Activated CD8-positive, alpha-beta T cell treated with anti-CD3 and anti-CD28 coated beads, Interleukin-2, amount 10 ng/mL, durations not matched to agents 7 days and 5 days (primary cell): Measurements from ENCODE around the gene USP17L27. TPM values are rescaled to one million over a fixed set of nuclear protein-coding genes. Genes with fewer than 3 reads are reported as not detected.
"Not testable (repeated sequence)": the region's sequence is repeated elsewhere in the genome, so short reads cannot be mapped to it uniquely, and the experiment has no call there.

ENCODE experiments used
- ATAC-seq: fragments of 150-1000 bp; cut with Tn5 transposase; one replicate; pipeline ENCODE4 v1.10.0; 2021; ENCODE audit warnings: moderate library complexity
- CTCF ChIA-PET: fragments of 350-600 bp; sonication (Branson Sonifier 250); formaldehyde crosslinking; loops from one replicate; lab custom pipeline; 2021; ENCODE audit warnings: antibody characterized with exemption; lab: Charles Lee
- POLR2A ChIA-PET: fragments of 350-600 bp; sonication (Branson Sonifier 250); formaldehyde crosslinking; loops from one replicate; lab custom pipeline; 2021; ENCODE audit warnings: antibody characterized with exemption; lab: Charles Lee
- DNase-seq: peaks from one replicate; pipeline ENCODE4 v3.0.0-alpha.2; 2020
- H3K27ac Mint-ChIP-seq: one replicate; pipeline ENCODE4 v1.8.0; 2021; ENCODE audit warnings: mild to moderate bottlenecking, mixed read lengths
- H3K27me3 Mint-ChIP-seq: one replicate; pipeline ENCODE4 v1.8.0; 2021; ENCODE audit warnings: low read depth, mixed read lengths
- H3K36me3 Mint-ChIP-seq: one replicate; pipeline ENCODE4 v1.8.0; 2021; ENCODE audit warnings: low read depth, mixed read lengths
- H3K4me1 Mint-ChIP-seq: one replicate; pipeline ENCODE4 v1.8.0; 2021; ENCODE audit warnings: low read depth, mixed read lengths
- H3K4me3 Mint-ChIP-seq: one replicate; pipeline ENCODE4 v1.8.0; 2021; ENCODE audit warnings: mild to moderate bottlenecking, mixed read lengths
- H3K9me3 Mint-ChIP-seq: one replicate; pipeline ENCODE4 v1.8.0; 2022; ENCODE audit warnings: mixed read lengths; ENCODE audit not compliant: insufficient read depth
- total RNA-seq, 2 experiments: library from RNA; stranded (reverse); gene quantifications; one replicate each; pipeline ENCODE4 v1.2.3, GENCODE V29; 2021

USP17L27 gene, protein sequence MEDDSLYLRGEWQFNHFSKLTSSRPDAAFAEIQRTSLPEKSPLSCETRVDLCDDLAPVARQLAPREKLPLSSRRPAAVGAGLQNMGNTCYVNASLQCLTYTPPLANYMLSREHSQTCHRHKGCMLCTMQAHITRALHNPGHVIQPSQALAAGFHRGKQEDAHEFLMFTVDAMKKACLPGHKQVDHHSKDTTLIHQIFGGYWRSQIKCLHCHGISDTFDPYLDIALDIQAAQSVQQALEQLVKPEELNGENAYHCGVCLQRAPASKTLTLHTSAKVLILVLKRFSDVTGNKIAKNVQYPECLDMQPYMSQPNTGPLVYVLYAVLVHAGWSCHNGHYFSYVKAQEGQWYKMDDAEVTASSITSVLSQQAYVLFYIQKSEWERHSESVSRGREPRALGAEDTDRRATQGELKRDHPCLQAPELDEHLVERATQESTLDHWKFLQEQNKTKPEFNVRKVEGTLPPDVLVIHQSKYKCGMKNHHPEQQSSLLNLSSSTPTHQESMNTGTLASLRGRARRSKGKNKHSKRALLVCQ
- not detected for total RNA-seq

DNA sequence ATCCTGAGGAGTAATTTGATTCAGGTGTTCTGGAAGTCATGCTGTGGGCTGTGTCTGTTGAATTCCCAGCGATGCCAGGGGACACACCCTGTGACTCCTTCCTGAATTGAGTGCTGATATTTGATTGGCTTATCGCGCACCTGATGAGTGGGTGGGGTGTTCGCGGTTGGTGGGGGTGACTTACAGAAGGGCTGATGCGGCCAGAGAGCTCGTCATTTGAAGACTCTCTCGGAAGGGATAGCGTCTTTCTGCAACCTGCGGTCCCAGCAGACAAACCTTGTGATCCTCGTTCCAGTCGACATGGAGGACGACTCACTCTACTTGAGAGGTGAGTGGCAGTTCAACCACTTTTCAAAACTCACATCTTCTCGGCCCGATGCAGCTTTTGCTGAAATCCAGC, at the start of gene USP17L27:
Gene USP17L27 (plus strand): TSS at position 301 of the 400 bp plus-strand sequence. CDS start 0 bp downstream, at position 301.
- DNase-seq, H3K27me3 Mint-ChIP-seq, ATAC-seq, H3K4me3 Mint-ChIP-seq, H3K4me1 Mint-ChIP-seq, CTCF ChIA-PET, H3K9me3 Mint-ChIP-seq, H3K27ac Mint-ChIP-seq, POLR2A ChIA-PET, H3K36me3 Mint-ChIP-seq: not testable (repeated sequence)

DNA sequence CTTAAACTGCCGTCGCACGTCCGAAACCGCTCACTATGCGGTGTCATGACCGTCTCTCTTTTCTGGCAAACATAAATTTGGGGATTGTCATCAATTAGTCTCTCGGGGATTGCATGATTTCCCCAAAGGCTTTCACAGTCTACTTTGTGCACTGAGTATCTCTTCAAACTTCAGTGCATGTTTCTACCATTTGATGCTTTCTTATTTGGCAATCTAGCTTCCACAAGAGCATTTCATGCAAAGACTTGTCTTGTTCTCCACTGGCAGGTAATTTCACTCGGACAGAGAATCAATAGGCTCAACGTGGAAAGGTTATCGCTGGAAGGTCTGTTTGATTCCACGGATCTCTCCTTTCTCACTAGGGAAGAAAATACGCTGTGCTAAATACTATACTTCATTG, 19.8 kb upstream of the USP17L27 start:
- H3K27me3 Mint-ChIP-seq, H3K4me1 Mint-ChIP-seq, CTCF ChIA-PET, H3K27ac Mint-ChIP-seq, POLR2A ChIA-PET, H3K4me3 Mint-ChIP-seq, H3K9me3 Mint-ChIP-seq, H3K36me3 Mint-ChIP-seq, ATAC-seq, DNase-seq: not testable (repeated sequence)

DNA sequence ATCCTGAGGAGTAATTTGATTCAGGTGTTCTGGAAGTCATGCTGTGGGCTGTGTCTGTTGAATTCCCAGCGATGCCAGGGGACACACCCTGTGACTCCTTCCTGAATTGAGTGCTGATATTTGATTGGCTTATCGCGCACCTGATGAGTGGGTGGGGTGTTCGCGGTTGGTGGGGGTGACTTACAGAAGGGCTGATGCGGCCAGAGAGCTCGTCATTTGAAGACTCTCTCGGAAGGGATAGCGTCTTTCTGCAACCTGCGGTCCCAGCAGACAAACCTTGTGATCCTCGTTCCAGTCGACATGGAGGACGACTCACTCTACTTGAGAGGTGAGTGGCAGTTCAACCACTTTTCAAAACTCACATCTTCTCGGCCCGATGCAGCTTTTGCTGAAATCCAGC, 19.1 kb upstream of the USP17L27 start, which contains the start of gene USP17L24:
Gene USP17L24 (plus strand): TSS at position 301 of the 400 bp plus-strand sequence. CDS start 0 bp downstream, at position 301.
- H3K27ac Mint-ChIP-seq, ATAC-seq, CTCF ChIA-PET, H3K36me3 Mint-ChIP-seq, H3K4me1 Mint-ChIP-seq, H3K9me3 Mint-ChIP-seq, H3K27me3 Mint-ChIP-seq, DNase-seq, H3K4me3 Mint-ChIP-seq, POLR2A ChIA-PET: not testable (repeated sequence)

DNA sequence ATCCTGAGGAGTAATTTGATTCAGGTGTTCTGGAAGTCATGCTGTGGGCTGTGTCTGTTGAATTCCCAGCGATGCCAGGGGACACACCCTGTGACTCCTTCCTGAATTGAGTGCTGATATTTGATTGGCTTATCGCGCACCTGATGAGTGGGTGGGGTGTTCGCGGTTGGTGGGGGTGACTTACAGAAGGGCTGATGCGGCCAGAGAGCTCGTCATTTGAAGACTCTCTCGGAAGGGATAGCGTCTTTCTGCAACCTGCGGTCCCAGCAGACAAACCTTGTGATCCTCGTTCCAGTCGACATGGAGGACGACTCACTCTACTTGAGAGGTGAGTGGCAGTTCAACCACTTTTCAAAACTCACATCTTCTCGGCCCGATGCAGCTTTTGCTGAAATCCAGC, 14.3 kb upstream of the USP17L27 start, which contains the start of gene USP17L25:
Gene USP17L25 (plus strand): TSS at position 301 of the 400 bp plus-strand sequence. CDS start 0 bp downstream, at position 301.
- POLR2A ChIA-PET, H3K4me1 Mint-ChIP-seq, H3K27me3 Mint-ChIP-seq, H3K9me3 Mint-ChIP-seq, CTCF ChIA-PET, DNase-seq, ATAC-seq, H3K27ac Mint-ChIP-seq, H3K36me3 Mint-ChIP-seq, H3K4me3 Mint-ChIP-seq: not testable (repeated sequence)

DNA sequence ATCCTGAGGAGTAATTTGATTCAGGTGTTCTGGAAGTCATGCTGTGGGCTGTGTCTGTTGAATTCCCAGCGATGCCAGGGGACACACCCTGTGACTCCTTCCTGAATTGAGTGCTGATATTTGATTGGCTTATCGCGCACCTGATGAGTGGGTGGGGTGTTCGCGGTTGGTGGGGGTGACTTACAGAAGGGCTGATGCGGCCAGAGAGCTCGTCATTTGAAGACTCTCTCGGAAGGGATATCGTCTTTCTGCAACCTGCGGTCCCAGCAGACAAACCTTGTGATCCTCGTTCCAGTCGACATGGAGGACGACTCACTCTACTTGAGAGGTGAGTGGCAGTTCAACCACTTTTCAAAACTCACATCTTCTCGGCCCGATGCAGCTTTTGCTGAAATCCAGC, 9.6 kb upstream of the USP17L27 start, which contains the start of gene USP17L26:
Gene USP17L26 (plus strand): TSS at position 301 of the 400 bp plus-strand sequence. CDS start 0 bp downstream, at position 301.
- H3K4me3 Mint-ChIP-seq, ATAC-seq, H3K27me3 Mint-ChIP-seq, H3K4me1 Mint-ChIP-seq, H3K9me3 Mint-ChIP-seq, CTCF ChIA-PET, POLR2A ChIA-PET, DNase-seq, H3K36me3 Mint-ChIP-seq, H3K27ac Mint-ChIP-seq: not testable (repeated sequence)

DNA sequence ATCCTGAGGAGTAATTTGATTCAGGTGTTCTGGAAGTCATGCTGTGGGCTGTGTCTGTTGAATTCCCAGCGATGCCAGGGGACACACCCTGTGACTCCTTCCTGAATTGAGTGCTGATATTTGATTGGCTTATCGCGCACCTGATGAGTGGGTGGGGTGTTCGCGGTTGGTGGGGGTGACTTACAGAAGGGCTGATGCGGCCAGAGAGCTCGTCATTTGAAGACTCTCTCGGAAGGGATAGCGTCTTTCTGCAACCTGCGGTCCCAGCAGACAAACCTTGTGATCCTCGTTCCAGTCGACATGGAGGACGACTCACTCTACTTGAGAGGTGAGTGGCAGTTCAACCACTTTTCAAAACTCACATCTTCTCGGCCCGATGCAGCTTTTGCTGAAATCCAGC, 4.8 kb upstream of the USP17L27 start, which contains the start of gene USP17L5:
Gene USP17L5 (plus strand): TSS at position 301 of the 400 bp plus-strand sequence. CDS start 0 bp downstream, at position 301.
- ATAC-seq, H3K36me3 Mint-ChIP-seq, DNase-seq, H3K9me3 Mint-ChIP-seq, H3K27ac Mint-ChIP-seq, H3K4me1 Mint-ChIP-seq, CTCF ChIA-PET, POLR2A ChIA-PET, H3K4me3 Mint-ChIP-seq, H3K27me3 Mint-ChIP-seq: not testable (repeated sequence)

DNA sequence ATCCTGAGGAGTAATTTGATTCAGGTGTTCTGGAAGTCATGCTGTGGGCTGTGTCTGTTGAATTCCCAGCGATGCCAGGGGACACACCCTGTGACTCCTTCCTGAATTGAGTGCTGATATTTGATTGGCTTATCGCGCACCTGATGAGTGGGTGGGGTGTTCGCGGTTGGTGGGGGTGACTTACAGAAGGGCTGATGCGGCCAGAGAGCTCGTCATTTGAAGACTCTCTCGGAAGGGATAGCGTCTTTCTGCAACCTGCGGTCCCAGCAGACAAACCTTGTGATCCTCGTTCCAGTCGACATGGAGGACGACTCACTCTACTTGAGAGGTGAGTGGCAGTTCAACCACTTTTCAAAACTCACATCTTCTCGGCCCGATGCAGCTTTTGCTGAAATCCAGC, 4.6 kb downstream of the USP17L27 start, which contains the start of gene USP17L28:
Gene USP17L28 (plus strand): TSS at position 301 of the 400 bp plus-strand sequence. CDS start 0 bp downstream, at position 301.
- H3K4me1 Mint-ChIP-seq, POLR2A ChIA-PET, H3K9me3 Mint-ChIP-seq, H3K27me3 Mint-ChIP-seq, H3K36me3 Mint-ChIP-seq, H3K4me3 Mint-ChIP-seq, CTCF ChIA-PET, DNase-seq, H3K27ac Mint-ChIP-seq, ATAC-seq: not testable (repeated sequence)

DNA sequence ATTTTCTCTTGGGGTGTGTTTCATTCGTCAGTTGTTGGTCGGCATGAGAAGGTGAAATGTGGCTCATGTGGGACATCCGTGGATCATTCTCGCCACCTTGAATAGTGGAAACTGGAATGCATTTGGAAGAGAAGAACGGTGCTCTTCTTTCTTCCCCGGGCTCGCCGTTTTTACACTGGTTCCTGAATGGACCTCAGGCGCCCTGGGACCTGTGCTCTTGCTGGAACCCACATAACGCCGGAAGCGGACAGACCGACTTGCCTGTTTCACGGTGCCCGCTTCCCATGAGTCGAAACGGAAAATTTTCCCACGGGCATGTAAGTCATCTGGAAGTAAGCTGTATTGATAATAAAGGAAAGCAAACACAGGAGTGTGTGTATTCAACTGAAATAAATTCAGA, 6.9 kb downstream of the USP17L27 start:
- H3K4me3 Mint-ChIP-seq, ATAC-seq, POLR2A ChIA-PET, H3K4me1 Mint-ChIP-seq, H3K36me3 Mint-ChIP-seq, DNase-seq, CTCF ChIA-PET, H3K27ac Mint-ChIP-seq, H3K27me3 Mint-ChIP-seq, H3K9me3 Mint-ChIP-seq: not testable (repeated sequence)

DNA sequence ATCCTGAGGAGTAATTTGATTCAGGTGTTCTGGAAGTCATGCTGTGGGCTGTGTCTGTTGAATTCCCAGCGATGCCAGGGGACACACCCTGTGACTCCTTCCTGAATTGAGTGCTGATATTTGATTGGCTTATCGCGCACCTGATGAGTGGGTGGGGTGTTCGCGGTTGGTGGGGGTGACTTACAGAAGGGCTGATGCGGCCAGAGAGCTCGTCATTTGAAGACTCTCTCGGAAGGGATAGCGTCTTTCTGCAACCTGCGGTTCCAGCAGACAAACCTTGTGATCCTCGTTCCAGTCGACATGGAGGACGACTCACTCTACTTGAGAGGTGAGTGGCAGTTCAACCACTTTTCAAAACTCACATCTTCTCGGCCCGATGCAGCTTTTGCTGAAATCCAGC, 9.4 kb downstream of the USP17L27 start, which contains the start of gene USP17L29:
Gene USP17L29 (plus strand): TSS at position 301 of the 400 bp plus-strand sequence. CDS start 0 bp downstream, at position 301.
- ATAC-seq, H3K4me3 Mint-ChIP-seq, H3K4me1 Mint-ChIP-seq, H3K9me3 Mint-ChIP-seq, CTCF ChIA-PET, H3K27me3 Mint-ChIP-seq, DNase-seq, POLR2A ChIA-PET, H3K36me3 Mint-ChIP-seq, H3K27ac Mint-ChIP-seq: not testable (repeated sequence)

DNA sequence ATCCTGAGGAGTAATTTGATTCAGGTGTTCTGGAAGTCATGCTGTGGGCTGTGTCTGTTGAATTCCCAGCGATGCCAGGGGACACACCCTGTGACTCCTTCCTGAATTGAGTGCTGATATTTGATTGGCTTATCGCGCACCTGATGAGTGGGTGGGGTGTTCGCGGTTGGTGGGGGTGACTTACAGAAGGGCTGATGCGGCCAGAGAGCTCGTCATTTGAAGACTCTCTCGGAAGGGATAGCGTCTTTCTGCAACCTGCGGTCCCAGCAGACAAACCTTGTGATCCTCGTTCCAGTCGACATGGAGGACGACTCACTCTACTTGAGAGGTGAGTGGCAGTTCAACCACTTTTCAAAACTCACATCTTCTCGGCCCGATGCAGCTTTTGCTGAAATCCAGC, 18.9 kb downstream of the USP17L27 start, which contains the start of gene USP17L30:
Gene USP17L30 (plus strand): TSS at position 301 of the 400 bp plus-strand sequence. CDS start 0 bp downstream, at position 301.
- H3K9me3 Mint-ChIP-seq, DNase-seq, H3K36me3 Mint-ChIP-seq, H3K27me3 Mint-ChIP-seq, H3K4me1 Mint-ChIP-seq, POLR2A ChIA-PET, H3K4me3 Mint-ChIP-seq, CTCF ChIA-PET, H3K27ac Mint-ChIP-seq, ATAC-seq: not testable (repeated sequence)

DNA sequence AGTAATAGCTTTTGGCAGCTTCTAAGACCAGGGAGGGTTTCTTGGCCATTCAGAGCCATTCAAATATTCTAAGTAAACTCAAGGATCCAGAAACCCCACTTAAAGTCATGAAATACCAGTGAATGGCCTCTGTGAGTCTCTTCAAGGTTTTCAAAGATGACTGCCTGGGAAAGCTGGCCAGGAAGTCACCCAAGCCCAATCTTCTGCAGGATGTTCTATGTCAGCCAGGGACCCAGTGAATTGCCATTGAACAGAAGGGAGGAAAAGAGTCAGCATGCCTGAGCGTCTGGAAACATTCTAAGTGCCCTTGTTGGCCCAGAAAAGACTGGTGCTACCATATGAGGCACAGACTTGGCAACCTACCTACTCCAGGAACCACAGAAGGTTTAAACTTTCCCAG, 35.9 kb downstream of the USP17L27 start:
- H3K9me3 Mint-ChIP-seq, ATAC-seq, CTCF ChIA-PET, POLR2A ChIA-PET, H3K27ac Mint-ChIP-seq, H3K27me3 Mint-ChIP-seq, DNase-seq, H3K36me3 Mint-ChIP-seq, H3K4me3 Mint-ChIP-seq, H3K4me1 Mint-ChIP-seq: not testable (repeated sequence)
